Putamen (tissue), 1 donor: ENCODE results near the gene PNLIPRP3.
"Not testable (repeated sequence)": the region's sequence is repeated elsewhere in the genome, so short reads cannot be mapped to it uniquely, and the experiment has no call there.

Source experiments
- DNase-seq: peaks from one replicate; pipeline ENCODE4 v3.0.0-alpha.2; 2016; ENCODE audit warnings: low spot score

Gene PNLIPRP3

DNA sequence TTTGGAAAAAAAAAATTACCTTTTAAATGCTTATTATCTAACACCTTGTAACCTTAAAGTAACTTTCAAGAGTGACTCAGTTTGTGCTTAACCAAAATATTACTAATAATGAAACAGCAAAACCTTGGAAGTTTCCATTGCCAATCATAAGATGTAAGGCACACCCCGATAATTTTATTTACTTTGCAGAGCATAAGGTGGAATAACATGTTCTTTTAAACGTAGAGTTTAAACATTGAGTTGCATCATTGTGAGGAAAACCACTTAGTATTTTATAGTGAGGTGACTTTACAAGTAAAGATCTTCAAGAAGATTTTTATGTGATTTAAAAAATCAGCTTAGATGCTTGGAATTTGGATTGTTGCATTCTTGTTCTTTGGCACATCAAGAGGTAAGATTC, at the start of gene PNLIPRP3:
TSS of gene PNLIPRP3 (plus strand) at position 177 of the 400 bp plus-strand sequence. CDS start at position 343, 166 bp downstream.
- no peak for DNase-seq

DNA sequence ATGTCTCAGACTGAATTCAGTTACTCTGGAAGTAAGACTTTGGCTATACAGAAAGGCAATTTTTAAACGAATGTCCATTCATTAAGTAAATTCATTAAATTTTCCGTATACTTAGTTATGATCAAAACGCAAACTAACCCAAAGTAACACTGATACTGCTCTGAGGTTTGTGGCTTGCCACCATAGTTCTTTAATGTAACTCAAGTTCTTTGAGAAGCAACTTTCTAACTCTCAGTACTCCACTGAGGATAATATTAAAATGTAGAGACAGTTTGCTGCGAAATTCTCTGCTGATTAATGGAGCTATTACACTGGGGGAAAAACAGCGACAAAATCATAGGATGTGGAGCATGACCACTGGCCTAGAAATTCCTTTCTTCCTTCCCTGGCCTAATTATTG, 45.4 kb upstream of the PNLIPRP3 start:
- DNase-seq = no peak

DNA sequence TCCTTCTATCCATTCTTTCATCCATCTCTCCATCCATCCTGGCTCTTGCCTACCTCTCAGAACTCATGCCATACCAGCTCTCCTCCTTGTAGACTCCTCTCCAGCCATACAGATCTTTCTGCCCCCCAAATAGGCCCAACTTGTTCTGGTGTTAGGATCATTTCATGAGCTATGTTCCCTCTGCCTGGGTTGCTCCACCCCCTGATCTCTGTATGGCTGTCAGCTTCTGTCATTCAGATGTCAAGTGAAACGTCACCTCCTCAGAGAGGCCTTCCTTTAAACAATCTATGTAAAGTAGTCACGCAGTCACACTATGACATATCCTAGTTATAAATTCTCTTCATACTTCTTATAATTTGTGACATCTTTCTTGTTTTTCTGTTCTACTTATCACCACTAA, 42.3 kb upstream of the PNLIPRP3 start:
- DNase-seq = no peak

DNA sequence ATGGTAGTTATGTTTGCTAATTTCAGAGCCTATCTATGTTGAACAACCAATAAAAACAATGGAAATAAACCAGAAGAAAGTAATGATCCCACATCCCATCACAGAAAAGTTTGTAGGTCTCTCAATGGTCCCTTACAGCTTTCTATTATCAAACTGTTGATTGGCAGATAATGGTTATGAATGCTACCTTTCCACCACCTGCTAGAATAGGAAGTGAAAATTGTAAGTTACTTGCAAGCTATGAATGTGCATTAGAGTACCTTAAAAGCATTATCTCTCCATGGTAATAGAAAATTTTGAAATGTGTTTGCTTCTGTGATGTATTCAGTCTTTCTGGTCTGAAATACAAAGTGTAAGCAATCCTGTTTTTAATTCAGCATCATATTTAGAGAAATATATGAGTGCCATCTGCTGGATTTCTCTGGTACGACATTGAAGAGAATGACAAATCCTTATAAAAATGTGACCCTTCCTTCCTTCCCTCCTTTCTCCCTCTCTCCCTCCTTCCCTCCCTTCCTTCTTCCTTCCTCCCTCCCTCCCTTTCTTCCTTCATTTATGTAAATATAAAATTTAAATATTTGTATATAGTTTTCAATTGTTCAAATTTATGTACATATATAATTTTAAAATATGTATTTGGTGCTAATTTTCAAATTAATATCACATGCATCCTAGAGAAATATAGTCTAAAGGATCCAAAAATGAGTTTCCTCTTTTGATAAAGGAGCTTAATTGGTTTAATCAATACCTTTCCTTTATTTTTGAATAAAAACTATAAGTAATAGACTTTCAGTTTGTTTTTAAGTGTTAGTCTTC, 41.4 kb upstream of the PNLIPRP3 start:
- DNase-seq = peak; percentile 8

DNA sequence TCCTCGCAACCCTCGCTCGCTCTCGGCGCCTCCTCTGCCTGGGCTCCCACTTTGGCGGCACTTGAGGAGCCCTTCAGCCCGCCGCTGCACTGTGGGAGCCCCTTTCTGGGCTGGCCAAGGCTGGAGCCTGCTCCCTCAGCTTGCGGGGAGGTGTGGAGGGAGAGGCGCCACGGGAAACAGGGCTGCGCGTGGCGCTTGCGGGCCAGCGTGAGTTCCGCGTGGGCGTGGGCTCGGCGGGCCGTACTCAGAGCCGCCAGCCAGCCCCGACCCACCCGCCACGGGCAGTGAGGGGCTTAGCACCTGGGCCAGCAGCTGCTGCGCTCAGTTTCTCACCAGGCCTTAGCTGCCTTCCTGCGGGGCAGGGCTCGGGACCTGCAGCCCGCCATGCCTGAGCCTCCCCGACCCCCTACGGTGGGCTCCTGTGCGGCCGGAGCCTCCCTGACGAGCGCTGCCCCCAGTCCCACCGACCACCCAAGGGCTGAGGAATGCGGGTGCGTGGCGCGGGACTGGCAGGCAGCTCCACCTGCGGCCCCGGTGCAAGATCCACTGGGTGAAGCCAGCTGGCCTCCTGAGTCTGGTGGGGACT, 34.3 kb upstream of the PNLIPRP3 start:
- not testable (repeated sequence) for DNase-seq

DNA sequence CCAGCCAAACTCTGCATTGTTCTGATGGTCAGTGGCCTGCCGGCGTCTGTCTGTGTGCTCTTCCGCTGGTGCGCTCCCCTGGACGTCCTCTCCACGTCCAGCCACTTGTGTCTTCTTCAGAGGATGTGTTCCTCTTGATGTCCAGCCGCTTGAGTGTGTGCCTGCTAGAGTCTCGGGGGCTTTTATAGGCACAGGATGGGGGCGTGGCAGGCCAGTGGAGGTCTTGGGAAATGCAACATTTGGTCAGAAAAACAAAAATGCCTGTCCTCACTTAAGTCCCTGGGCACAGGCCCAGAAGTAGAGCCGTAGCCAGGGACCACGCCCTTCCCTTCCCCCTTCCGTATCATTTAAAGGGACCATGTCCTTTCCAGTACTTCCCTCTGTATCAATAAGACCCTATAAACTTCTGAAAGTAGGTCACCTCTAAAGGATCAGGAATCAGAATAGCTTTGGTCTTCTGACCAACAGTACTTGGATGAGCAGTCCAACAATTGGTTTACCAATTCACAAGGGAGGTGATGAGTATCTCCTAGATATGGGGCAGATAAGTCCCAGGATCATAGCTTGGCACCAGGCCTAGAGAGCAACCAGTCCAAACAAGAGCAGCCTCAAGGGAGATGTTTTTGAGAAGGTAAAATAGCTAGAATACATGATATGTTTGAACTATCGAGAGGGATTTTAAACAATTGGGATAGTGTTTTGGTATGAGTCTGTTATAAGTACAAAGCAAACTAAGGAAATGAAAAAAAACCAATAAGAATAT, 32.2 kb upstream of the PNLIPRP3 start:
- DNase-seq = no peak

DNA sequence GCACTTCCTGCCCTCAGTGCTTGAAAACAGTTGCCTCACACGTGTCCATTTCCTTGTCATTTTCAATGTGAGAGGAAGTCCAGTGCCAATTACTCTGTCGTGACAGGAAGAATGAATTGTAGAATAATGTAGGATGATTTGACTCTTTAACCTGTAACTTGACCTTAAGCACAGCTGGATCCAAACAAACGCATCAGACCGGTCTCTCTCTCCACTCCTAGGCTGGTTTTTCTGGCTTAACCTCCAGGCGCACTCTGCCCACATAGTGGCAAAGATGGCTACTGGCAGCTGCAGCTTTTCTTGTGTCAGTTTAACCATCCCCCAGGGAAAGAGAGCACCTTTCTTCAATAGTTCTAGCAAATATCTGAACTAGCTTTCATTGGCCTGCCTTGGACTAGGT, 29.4 kb upstream of the PNLIPRP3 start:
- DNase-seq = no peak

DNA sequence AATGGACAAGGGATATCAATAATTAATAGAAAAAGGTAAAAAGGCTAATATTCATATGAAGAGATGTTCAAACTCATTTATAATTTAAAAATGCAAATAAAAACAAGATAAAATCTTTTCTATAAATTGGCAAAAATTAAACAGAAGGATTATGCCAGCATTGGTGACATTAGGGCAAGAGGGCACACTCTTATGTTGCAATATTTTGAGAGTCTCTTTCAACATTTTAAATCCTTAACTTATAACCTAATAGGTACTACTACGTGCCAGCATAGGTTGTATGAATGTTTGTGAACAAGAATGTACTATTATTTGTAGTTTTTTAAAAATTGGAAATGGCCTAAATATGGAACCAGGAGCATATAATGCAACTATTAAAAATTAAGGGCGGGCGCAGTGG, 24.8 kb upstream of the PNLIPRP3 start:
- no peak for DNase-seq

DNA sequence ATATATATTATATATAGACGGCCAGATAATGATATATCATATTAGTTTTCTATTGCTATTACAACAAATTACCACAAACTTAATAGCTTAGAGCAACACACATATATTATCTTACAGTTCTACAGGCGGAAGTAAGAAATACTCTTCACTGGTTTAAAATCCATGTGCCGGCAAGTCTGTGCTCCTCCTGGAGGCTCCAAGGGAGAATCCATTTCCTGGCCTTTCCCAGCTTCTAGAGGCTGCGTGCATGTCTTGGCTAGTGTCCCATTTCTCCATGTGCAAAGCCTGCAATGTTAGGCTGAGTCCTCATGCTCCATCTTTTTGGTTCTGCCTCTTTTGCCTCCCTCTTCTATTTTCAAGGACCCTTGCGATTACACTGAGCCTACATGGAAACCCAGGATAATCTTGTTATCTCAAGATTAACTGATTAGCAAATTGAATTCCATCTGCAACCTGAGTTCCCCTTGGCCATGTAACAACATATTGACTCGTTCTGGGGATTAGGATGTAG, 23.9 kb upstream of the PNLIPRP3 start:
- no peak for DNase-seq

DNA sequence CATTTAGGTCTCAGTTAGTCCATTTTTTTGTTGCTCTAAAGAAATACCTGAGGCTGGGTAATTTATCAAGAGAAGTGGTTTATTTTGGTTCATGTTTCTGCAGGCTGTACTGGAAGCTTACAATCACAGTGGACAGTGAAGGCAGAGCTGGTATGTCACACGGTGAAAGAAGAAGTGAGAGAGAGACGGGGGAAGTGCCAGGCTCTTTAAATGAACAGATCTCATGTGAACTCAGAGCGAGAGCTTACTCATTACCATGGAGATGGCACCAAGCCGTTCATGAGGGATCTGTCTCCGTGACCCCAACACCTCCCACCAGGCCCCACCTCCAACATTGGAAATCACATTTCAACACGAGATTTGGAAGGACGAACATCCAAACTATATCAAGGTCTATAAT, 18.9 kb upstream of the PNLIPRP3 start:
- DNase-seq = no peak

DNA sequence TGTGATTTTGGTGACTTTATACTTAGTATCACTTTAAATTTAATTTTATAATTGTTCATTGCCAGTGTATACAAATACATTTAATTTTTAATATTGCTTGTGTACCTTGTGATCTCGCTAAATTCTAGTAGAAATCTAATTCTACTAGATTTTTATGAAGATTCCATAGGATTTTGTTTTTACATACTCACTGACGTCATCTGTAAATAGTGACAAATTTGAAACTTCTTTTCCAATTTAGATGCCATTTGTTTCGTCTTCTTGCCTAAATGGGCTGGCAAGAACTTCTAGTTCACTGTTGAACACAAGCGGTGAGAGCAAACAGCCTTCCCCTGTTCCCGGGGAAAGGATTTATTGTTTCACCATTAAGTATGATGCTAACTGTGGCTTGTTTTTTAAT, 17.3 kb upstream of the PNLIPRP3 start:
- DNase-seq = no peak

DNA sequence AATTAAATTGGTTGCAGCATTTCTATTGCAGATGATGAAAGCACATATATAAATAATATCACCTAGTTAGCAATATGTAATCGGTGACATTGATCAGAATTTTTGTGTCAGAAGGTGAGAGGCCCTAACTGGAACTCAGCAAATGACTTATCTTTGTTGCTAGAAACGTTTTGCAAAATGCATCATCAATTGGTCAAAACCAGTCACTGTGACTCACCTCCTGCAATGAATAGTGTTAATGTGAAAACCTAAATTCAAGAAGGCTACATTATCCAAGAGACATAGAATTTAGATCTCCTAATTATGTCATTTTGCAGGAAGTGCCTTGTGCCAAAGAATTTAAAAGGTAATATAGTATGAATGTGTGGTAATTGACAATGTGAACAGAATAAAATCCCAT, 9.8 kb upstream of the PNLIPRP3 start:
- DNase-seq = no peak

DNA sequence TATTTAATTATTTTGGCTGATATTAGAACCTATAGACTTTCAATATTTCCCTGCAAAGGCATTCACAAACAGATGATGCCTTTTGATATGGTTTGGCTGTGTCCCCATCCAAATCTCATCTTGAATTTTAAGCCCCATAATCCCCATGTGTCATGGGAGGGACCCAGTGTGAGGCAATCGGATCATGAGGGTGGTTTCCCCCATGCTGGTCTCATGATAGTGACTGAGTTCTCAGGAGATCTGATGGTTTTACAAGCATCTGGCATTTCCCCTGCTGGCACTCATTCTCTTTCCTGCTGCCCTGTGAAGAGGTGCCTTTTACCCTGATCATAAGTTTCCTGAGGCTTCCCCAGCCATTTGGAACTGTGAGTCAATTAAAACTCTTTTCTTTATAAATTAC, 9.3 kb upstream of the PNLIPRP3 start:
- no peak for DNase-seq

DNA sequence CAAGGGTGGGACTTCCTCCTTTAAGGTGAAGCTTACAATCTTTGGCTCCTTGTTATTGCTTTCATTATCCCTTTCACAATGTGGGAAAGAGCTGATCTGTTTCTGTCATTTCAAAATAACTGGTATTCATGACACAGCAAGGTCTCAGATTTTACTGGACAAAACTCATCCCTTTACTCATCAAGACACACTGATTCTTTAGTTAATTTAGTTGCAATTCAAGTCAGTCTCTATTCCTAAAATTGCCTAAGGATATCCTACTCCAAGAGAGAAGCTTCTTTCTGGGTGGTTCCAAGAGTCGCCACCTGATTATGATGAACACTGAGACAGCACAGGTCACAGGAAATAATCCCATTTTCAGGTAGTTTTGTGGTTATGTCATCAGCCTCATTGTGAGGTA, 5.8 kb upstream of the PNLIPRP3 start:
- DNase-seq = no peak

DNA sequence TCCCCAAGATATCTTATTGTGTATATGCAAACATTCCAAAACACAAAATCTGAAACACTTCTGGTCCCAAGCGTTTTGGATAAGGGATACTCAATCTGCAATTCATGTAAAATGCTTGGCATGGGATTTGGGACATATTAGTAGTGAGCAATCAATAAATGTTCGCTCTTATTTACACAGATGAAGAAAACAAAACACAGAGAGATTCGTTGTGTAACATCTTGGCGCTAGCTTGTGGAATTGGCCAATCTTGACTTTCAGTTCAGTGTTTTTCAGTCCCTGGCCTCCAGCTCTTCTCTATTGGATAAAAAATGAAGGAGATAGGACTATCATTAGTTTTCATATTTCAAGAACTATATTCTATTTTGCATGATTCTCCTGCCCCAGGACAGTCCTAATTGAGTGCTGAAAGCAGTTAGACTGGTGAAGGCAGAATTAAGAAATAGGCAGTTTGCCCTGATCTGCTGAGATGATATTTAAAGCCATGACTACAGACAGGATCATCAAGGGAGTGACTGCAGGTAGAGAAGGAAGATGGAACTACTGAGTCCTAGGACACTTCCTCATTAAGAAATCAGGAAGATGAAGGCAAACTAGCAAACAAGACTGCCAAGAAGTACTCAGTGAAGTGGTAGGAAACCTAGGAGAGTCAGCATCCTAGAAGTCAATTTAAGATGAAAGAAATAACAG, 1.8 kb downstream of the PNLIPRP3 start:
- DNase-seq = no peak

DNA sequence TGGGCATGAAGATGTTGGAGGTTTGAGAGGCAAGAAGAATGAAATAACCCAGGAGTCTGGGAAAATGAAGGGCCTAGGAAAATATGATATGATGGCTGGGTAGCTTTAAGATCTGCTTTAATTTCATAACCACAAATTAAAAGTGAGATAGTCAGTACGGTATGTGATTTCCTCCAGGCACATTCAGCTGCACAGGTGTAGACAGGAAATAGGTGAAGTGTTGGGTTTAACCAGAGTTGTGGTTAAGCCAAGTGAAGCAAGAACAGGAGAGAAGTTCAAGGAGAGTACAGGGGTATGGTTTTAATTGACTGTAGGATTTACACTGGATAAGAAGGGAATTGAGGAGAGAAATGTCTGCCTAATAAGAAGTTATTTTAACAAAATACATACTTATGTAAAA, 2.6 kb downstream of the PNLIPRP3 start:
- no peak for DNase-seq

DNA sequence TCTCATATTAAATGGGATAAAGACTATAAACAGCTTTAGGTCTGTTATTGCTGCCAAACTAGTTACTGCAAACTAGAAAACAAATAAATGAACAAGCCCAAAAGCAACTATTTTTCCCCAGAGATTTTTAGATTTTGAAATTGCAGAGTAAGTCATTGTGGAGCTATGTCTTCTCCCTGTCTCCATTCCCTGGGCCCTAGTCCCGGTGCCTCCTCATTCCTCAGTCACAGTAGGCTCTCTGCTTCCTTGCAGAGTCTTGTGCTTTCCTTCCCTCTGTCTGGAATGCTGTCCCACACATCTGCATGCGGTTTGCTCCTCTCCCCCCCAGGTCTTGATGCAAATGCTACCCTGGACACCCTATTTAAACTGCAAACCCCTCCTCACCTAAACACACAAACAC, 4.0 kb downstream of the PNLIPRP3 start:
- no peak for DNase-seq

DNA sequence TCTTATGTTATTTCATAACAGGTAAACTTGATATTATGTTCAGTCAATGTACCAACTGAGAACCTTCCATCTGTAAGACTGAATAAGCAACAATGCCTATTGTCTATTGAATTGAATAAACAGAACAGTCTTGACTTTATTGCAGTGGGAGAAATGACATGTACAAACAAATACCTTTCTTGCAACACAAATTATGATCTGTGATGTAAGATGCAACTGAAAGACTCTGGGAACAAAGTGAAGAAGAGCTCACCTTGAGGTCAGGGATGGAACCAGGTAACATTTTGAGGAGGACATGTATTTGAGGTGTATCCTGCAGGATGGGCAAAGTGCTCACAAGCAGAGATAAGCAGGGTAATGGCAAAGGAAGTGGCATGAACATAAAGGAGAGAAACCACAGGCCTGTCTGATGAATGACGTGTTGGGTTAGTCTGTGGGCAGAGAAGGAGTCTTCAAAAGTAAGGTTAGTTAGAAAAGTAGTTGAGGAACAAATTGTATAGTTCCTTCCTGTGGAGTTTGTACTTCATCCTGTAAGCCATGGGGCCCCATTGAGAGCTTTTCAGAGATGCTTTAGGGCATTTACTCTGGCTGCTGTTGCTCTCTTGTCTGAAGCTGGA, 9.5 kb downstream of the PNLIPRP3 start:
- DNase-seq = no peak

DNA sequence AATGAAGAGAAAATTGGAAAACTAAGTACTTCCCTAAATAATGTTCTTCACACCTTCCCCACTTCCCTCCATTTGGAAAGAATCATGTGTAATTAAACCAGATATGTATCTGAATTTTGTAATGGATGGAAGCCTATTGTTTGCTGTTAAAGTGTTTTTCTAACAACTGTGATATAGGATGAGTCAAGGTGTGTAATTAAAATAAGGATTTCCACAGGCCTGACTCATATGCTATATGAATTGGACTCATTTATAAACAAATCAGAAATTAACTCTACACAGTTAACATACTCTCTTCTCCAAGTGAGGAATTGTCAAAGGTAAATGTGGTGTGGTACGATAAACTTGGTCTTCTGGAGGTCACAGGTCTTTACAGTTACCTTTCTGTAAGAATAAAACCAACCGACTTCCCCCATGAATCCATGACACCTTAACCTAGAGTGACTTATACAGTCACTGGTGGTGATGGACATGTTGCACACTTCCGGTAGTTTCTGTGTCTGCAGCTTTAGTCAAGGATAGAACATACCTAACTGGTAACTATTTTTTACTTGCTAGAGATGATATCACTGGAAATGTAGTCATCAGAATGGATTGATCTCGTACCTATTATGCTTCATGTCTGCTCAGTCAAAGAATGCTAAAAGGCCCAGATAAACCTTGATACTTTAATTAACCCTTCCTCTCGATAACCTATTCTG, 12.8 kb downstream of the PNLIPRP3 start:
- no peak for DNase-seq

DNA sequence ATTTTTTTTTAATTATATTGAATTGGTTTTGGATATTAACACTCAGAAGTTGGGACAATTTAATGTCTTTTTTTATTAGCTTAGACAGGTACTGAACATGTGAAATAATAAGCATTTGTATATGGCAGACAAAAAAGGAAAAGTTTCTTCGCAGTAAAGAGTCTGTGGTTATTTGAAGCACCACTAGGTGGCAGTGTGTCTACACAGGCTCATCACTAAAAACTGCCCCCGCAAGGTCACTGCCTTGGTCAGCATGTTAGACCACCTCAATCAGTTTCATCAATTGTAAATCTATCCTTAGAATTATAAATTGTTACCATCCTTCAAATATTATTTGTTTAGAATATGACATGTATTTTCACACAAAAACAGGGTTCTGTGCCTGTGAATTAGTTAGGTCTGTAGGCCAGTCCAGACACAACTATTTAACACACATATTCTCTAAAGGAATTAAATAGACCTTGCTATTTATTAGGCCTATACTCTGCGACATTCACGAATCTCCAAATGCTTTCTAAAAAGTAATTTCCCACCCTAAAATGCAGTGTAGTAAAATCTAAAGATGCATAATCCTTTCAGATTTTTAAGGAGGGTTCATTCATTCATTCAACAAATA, 17.0 kb downstream of the PNLIPRP3 start:
- DNase-seq = peak; percentile 3

DNA sequence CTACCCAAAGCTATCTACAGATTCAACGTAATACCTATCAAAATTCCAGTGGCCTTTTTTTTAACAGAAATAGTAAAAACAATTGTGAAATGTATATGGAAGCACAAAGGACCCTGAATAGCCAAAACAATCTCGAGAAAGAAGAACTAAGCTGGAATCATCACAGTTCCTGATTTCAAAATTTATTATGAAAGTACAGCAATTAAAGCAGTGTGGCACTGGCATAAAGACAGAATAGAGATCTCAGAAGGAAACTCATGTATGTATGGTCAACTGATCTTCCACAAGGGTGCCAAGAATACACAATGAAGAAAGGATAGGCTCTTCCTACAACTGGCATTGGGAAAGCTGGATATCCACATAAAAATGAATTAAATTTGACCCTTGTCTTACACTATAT, 23.2 kb downstream of the PNLIPRP3 start:
- DNase-seq = no peak
